Small intestine (tissue), 7 donors: ENCODE measurements around the gene FAAH. TPM values are rescaled to one million over a fixed set of nuclear protein-coding genes. Genes with fewer than 3 reads are reported as not detected.

Experiments used
- DNase-seq, 2 donors: peaks; one replicate each; pipeline versions ENCODE4 v3.0.0 to v3.0.0-alpha.2; 2013
- FAIRE-seq: peaks from 2 replicates; lab custom pipeline; 2012; peaks lifted over from hg19 to GRCh38; lab: Jason Lieb, UNC
- H3K27ac ChIP-seq, 3 donors: one replicate each; pipeline ENCODE4 v1.5.1; 2013; ENCODE audit warnings: low read length in 2 of 3, mild to moderate bottlenecking in 2 of 3, control low read depth in 1 of 3, inconsistent platforms in 1 of 3, low read depth in 1 of 3, moderate library complexity in 1 of 3
- H3K27me3 ChIP-seq, 3 donors: one replicate each; pipeline ENCODE4 v1.6.1; 2013; ENCODE audit warnings: low read length in 3 of 3, inconsistent platforms in 1 of 3; ENCODE audit not compliant: control insufficient read depth in 3 of 3, insufficient read depth in 3 of 3
- H3K36me3 ChIP-seq, 3 donors: one replicate each; pipeline ENCODE4 v1.6.1; 2013; ENCODE audit warnings: low read length in 3 of 3, inconsistent platforms in 1 of 3, low read depth in 1 of 3, mild to moderate bottlenecking in 1 of 3, moderate library complexity in 1 of 3; ENCODE audit not compliant: control insufficient read depth in 3 of 3, insufficient read depth in 2 of 3
- H3K4me1 ChIP-seq, 3 donors: one replicate each; pipeline ENCODE4 v1.6.1; 2013; ENCODE audit warnings: low read length in 2 of 3, inconsistent platforms in 1 of 3, low read depth in 1 of 3, mild to moderate bottlenecking in 1 of 3, moderate library complexity in 1 of 3; ENCODE audit not compliant: control insufficient read depth in 3 of 3, insufficient read depth in 2 of 3
- H3K4me3 ChIP-seq, 3 donors: one replicate each; pipeline ENCODE4 v1.5.1; 2013; ENCODE audit warnings: low read length in 3 of 3, control low read depth in 1 of 3, inconsistent platforms in 1 of 3, low read depth in 1 of 3, mild to moderate bottlenecking in 1 of 3, moderate library complexity in 1 of 3
- H3K9me3 ChIP-seq, 2 donors: one replicate each; pipeline ENCODE4 v1.6.1; 2013; ENCODE audit warnings: low read depth in 1 of 2, low read length in 1 of 2; ENCODE audit not compliant: control insufficient read depth in 2 of 2, insufficient read depth in 1 of 2
- WGBS, 3 donors: extraction: QIAGEN DNeasy Blood & Tissue Kit; methylation state at CpG; one replicate each; pipeline ENCODE4 v1.1.7; 2013; 5-methylcytosine and 5-hydroxymethylcytosine counted together
- polyA plus RNA-seq, 4 donors: library from polyadenylated mRNA; stranded (reverse) in 3 of 4; unstranded in 1 of 4; fragments of 200-250 nt in 3 of 4; fragments of 120-200 nt in 1 of 4; gene quantifications; one replicate each; pipeline versions ENCODE4 v1.2.1 to v1.2.3, GENCODE V29; 2013
- donor health status: healthy with polysubstance abuse.
- donor health status: control.
- donor health status: control.
- donor health status: Bipolar disorder and iron deficiency.
- donor health status: healthy.

The FAAH gene
- polyA plus RNA-seq, 4 donors = 28.7 to 138 (median 68.6) TPM

GRCh38 chr1:46410156-46411009 is 16.3 kb downstream of the FAAH start:
- H3K9me3 ChIP-seq = no peaks in the 10 kb centered on the region
- H3K4me1 ChIP-seq = no peaks in the 10 kb centered on the region
- DNase-seq = no peak
- no peak for FAIRE-seq
- H3K27ac ChIP-seq = no peak overlapping the region
- no peak overlapping the region for H3K4me3 ChIP-seq
- 87 to 94% (median 89%) methylated on average over 16 to 17 of the region's 17 CpGs for WGBS, 3 donors
- no peaks in the 10 kb centered on the region for H3K27me3 ChIP-seq
- peaks cover 3 to 80% (median 4%) of the 10 kb centered on the region in 3 donors for H3K36me3 ChIP-seq

- Histone ChIP-seq H3K27ac (no peak overlapping the region), H3K4me3 (no peak overlapping the region), H3K4me1 (no peaks in the 10 kb centered on the region), H3K27me3 (no peaks in the 10 kb centered on the region), H3K36me3 (peaks cover 3 to 78% (median 4%) of the 10 kb centered on the region in 3 donors), H3K9me3 (no peaks in the 10 kb centered on the region)
- DNase-seq (no peak), FAIRE-seq (no peak)
- 78 to 88% (median 85%) methylated on average over 7 of the region's 7 CpGs for WGBS, 3 donors
These were observed 16.9 kb downstream of the FAAH start for GRCh38 chr1:46411010-46411405.

GRCh38 chr1:46411601-46412341 is 17.7 kb downstream of the FAAH start:
- FAIRE-seq = no peak
- H3K9me3 ChIP-seq = no peaks in the 10 kb centered on the region
- H3K4me1 ChIP-seq = no peaks in the 10 kb centered on the region
- no peak for DNase-seq
- no peaks in the 10 kb centered on the region for H3K27me3 ChIP-seq
- 88 to 93% (median 91%) methylated on average over 14 to 16 of the region's 16 CpGs for WGBS, 3 donors
- H3K27ac ChIP-seq = no peak overlapping the region
- peaks cover 3 to 75% (median 4%) of the 10 kb centered on the region in 3 donors for H3K36me3 ChIP-seq
- H3K4me3 ChIP-seq = no peak overlapping the region

- FAIRE-seq (no peak), DNase-seq (no peak)
- no peaks in the 10 kb centered on the region for H3K9me3 ChIP-seq
- no peak overlapping the region for H3K4me3 ChIP-seq
- WGBS, 3 donors = 75 to 80% (median 79%) methylated on average over 13 of the region's 13 CpGs
- peaks cover 3 to 64% (median 4%) of the 10 kb centered on the region in 3 donors for H3K36me3 ChIP-seq
- H3K4me1 ChIP-seq = no peaks in the 10 kb centered on the region
- no peak overlapping the region for H3K27ac ChIP-seq
- no peaks in the 10 kb centered on the region for H3K27me3 ChIP-seq
These were observed 18.9 kb downstream of the FAAH start for GRCh38 chr1:46412893-46413595.

- Histone ChIP-seq H3K36me3 (peaks cover 0 to 60% (median 2%) of the 10 kb centered on the region in 3 donors), H3K9me3 (no peaks in the 10 kb centered on the region), H3K4me3 (no peak overlapping the region), H3K27ac (no peak overlapping the region), H3K27me3 (no peaks in the 10 kb centered on the region), H3K4me1 (no peaks in the 10 kb centered on the region)
- FAIRE-seq = no peak
- no peak for DNase-seq
- WGBS, 3 donors = 62 to 73% (median 63%) methylated on average over 7 of the region's 7 CpGs
These were observed 19.5 kb downstream of the FAAH start for GRCh38 chr1:46413596-46413985.

GRCh38 chr1:46415514-46415913 is 21.4 kb downstream of the FAAH start:
- Histone ChIP-seq H3K27me3 (no peaks in the 10 kb centered on the region), H3K36me3 (peaks cover 0 to 41% (median 0%) of the 10 kb centered on the region in 3 donors), H3K4me3 (no peak overlapping the region), H3K27ac (no peak overlapping the region), H3K9me3 (no peaks in the 10 kb centered on the region), H3K4me1 (no peaks in the 10 kb centered on the region)
- WGBS, 3 donors = 62 to 72% (median 72%) methylated on average over 4 of the region's 4 CpGs
- no peak for DNase-seq
- no peak for FAIRE-seq

GRCh38 chr1:46418976-46419375 is 24.9 kb downstream of the FAAH start:
- WGBS, 3 donors = 58 to 79% (median 68%) methylated on average over 10 of the region's 10 CpGs
- no peaks in the 10 kb centered on the region for H3K4me1 ChIP-seq
- FAIRE-seq (no peak), DNase-seq (no peak)
- no peaks in the 10 kb centered on the region for H3K9me3 ChIP-seq
- no peak overlapping the region for H3K27ac ChIP-seq
- peaks cover 0 to 9% (median 0%) of the 10 kb centered on the region in 3 donors for H3K36me3 ChIP-seq
- no peak overlapping the region for H3K4me3 ChIP-seq
- peaks cover 0 to 18% (median 0%) of the 10 kb centered on the region in 3 donors for H3K27me3 ChIP-seq

- FAIRE-seq (no peak), DNase-seq (no peak)
- Histone ChIP-seq H3K27me3 (peaks cover 0 to 21% (median 4%) of the 10 kb centered on the region in 3 donors), H3K27ac (no peak overlapping the region), H3K4me3 (no peak overlapping the region), H3K4me1 (no peaks in the 10 kb centered on the region), H3K9me3 (no peaks in the 10 kb centered on the region), H3K36me3 (peaks cover 0 to 4% (median 0%) of the 10 kb centered on the region in 3 donors)
- 65 to 83% (median 71%) methylated on average over 4 of the region's 4 CpGs for WGBS, 3 donors
These were observed 26.4 kb downstream of the FAAH start for GRCh38 chr1:46420533-46420915.
